ENCODE measurements around the gene CAV1.

CAV1 gene

DNA sequence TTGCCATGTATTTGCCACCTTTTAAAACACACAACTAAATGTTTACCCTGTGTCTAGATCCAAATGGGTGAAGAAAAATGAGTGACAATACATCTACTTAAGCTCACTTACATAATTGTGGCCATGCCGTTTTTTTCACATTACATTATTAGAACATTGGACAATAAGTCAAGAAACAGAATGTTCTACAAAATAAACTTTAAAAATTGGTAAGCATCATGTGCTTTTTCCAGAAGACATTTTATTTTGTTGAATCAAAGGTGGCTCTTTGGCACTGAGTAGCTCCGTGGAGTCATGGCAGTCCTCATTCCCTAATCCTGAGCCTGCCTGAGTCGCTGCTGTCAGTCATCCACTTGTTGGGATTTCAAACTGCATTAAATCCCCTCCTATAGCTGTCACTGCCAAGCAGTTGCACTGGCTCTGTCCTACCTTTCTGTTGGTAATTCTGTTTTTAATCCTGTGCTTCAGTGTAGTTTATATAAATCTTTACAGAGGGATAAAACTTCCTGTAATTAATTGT, 32.3 kb downstream of the CAV1 start:
- DNase-seq (ENCODE audit: low read depth in 2 of 2), result no peak

DNA sequence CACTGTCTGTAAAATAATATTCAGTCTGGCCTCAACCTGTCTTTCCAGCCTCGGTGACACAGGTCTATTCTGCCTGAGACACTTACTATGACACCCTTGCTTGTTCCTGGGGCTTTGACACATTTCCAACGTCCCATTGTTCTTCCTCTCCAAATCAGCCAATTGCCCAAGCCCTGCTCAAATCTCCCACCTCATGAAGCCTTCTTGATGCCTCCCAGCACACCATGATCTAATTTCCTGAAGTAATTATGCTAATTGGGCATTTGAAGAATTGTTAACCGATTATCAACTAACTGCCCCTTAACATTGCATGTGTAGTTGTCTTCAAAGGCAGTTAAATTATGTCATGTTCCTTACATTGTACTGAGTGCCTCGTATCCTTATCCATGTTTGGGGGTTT, 33.1 kb downstream of the CAV1 start:
- DNase-seq (ENCODE audit: low read depth in 2 of 2), result no peak

DNA sequence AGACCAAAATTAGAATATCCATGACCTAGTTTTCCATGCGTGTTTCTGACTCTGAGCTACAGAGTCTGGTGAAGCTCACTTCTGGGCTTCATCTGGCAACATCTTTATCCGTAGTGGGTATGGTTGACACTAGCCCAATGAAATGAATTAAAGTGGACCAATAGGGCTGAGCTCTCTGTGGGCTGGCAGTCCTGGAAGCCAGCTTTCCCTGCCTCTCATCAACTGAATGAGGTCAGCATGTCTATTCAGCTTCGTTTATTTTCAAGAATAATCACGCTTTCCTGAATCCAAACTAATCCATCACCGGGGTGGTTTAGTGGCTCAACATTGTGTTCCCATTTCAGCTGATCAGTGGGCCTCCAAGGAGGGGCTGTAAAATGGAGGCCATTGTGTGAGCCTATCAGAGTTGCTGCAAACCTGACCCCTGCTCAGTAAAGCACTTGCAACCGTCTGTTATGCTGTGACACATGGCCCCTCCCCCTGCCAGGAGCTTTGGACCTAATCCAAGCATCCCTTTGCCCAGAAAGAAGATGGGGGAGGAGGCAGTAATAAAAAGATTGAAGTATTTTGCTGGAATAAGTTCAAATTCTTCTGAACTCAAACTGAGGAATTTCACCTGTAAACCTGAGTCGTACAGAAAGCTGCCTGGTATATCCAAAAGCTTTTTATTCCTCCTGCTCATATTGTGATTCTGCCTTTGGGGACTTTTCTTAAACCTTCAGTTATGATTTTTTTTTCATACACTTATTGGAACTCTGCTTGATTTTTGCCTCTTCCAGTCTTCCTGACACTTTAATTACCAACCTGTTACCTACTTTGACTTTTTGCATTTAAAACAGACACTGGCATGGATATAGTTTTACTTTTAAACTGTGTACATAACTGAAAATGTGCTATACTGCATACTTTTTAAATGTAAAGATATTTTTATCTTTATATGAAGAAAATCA, 35.5 kb downstream of the CAV1 start:
- no peak for DNase-seq (ENCODE audit: low read depth in 2 of 2)

DNA sequence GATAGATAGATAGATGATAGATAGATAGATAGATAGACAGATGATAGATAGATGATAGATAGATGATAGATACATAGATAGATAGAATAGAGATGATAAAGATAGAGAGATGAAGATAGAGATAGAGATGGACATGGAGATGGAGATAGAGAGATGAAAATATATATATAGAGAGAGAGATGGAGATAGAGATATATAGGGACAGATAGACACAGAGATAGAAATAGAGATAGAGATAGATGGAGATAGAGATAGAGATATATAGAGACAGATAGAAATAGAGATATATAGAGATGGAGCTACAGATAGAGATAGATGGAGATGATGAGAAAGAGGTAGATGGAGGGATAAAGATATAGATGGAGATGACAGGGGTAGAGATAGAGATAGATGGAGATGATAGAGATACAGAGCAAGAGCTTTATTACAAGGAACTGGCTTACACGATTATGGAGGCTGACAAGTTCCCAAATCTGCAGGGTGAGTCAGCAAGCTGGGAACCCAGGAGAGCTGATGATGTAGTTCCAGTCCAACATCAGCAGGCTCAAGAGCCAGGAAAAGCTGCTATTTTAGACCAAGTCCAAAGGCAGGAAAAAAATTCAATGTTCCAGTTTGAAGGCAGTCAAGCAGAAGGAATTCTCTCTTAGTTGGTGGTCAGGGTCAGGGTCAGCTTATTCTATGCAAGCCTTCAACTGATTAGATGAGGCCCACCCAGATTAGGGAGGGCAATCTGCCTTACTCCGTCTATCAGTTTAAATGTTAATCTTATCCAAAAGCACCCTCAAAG, 37.1 kb downstream of the CAV1 start:
- DNase-seq (ENCODE audit: low read depth in 2 of 2), result no peak

DNA sequence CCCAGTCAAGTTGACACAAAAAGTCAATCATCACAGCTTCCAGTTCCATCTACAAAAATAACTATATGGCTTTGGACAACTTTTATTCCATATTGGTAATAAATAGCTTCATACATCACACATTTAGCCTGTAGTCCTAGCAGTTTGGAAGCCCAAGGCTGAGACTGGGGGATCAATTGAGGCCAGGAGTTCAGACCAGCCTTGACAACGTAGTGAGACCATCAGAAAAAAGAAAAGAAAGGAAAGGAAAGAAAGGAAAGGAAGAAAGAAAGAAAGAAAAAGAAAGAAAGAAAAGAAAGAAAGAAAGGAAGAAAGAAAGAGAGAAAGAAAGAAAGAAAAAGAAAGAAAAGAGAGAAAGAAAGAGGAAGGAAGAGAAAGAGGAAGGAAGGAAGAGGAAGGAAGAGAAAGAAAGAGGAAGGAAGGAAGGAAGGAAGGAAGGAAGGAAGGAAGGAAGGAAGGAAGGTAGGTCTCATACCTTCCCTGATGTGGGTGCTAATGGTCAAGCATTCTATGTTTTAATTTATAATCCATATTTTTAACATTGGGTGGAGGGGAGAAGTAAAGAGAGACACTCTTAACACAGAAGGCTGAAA, 37.8 kb downstream of the CAV1 start:
- DNase-seq (ENCODE audit: low read depth in 2 of 2), result no peak

DNA sequence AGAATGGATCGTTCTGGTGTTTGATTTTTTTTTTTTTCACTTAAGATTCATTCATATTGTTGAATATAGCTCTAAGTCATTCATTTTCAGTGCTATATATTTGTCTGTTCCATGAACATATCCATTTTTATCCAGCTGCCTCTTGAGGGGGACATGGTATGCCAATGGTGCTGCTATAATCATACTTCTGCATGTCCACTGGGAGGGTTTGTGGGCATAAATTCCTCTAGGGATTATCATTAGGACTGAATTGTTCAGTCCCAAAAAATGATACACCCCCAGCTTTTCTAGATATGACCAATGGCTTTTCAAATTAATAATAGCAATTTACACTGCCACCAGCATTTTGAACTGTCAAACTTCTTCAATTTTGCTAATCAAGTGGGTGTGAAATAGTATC, 41.1 kb downstream of the CAV1 start:
- DNase-seq (ENCODE audit: low read depth in 2 of 2), result no peak

DNA sequence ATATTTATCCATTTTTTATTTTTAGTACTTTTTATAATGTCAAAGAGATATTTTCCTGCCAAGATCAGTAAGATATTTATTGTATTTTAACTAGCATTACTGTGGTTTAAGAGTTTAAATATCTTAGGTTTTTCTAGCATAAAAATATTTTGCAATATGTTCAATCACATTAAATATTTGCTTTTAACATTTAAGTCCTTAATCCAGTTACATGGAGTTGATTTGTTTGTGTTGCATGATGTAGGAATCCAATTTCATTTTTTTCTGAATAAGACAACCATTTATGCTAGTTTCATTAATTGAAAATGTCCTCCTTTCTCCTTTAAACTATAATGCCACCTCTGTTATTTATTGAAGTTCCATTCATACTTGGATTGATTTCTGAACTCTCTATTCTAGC, 41.8 kb downstream of the CAV1 start:
- no peak for DNase-seq (ENCODE audit: low read depth in 2 of 2)

DNA sequence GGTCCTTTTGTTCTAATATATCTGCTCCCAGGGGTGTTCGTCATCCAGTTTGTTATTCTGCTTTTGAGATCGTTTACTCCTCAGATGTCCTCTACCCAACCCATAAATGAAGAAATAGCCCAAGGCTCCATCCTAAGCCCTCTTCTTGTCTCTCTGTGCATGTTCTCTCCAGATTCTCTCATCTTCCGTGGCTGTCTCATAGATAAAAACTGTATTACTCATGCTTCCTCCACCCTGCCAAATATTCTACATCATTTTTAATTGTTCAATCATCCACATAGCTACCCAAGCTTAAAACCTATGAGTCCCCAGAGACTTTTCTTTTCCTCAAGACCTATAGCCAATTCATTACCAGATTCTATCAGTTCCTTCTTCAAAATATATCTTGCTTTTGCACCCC, 44.9 kb downstream of the CAV1 start:
- DNase-seq (ENCODE audit: low read depth in 2 of 2), result no peak

DNA sequence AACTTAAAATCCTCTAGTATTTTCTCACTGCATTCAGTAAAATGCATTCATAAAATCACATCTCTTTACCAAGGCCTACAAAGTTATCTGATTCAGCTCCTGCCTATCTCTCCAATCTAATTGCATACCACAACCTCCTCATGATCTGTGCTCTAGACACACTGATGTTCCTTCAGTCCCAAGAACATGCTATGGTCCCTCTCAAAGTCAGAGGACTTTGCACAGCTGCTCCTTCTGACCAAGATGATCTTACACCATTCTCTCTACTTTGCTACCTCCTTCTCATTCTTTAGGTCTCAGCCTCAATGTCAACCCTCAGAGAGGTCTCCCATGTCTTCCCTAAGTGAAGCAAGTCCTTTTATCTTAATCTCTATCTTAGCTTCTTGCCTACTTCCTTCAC, 45.5 kb downstream of the CAV1 start:
- no peak for DNase-seq (ENCODE audit: low read depth in 2 of 2)

DNA sequence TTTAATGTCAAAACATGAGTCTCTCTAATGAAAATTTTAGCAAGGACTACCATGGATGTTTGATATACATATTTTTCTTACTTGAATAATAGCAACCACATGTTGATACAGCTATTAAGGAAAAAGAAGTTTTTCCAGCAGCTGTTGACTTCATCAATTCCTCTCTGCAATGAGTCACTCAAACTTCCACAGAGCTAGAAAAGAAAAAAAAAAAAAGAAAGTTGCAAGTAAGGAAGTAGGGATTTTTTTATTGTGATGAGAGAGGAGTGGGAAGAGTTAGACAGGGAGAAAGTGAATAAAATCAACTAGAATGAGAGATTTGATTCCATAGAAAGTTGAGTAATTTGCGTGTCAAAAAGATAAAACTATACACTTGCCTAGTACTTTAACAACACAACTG, 46.2 kb downstream of the CAV1 start:
- DNase-seq (ENCODE audit: low read depth in 2 of 2), result no peak

DNA sequence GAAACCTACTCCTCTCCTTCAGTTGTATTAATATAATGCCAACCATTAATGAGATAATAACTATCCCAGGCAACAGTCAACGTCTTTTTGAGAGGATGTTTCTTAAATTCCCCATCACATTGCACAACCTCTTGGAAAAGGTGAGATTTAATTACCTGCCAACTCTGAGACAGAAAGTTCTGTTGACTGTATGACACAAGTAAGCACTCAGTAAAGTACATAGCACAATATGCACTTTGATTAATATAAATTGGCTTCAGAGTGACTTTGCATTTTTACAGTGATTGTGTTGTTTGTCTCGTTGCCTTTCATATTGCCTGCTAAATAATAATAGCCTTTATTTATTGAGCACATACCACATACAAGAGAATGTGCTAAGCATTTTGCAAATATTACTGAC, 46.7 kb downstream of the CAV1 start:
- no peak for DNase-seq (ENCODE audit: low read depth in 2 of 2)

DNA sequence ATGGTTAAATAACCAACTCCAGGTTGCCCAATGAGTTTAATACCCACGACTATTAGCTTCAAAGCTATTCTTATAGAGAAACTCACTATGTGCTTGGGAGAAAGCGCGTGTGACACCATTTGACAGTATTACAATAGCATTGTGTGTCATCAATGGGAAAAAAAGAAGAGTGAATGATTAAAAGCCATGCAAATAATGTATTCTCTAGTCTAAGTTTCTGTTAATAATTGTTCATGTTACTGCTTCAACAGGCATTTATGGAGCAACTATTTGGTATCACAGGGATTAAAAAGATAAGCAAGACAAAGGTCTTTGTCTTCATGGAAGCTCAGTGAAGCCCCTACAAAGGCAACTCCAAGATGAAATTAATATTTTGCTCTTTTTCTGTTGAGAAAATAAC, 47.2 kb downstream of the CAV1 start:
- no peak for DNase-seq (ENCODE audit: low read depth in 2 of 2)

DNA sequence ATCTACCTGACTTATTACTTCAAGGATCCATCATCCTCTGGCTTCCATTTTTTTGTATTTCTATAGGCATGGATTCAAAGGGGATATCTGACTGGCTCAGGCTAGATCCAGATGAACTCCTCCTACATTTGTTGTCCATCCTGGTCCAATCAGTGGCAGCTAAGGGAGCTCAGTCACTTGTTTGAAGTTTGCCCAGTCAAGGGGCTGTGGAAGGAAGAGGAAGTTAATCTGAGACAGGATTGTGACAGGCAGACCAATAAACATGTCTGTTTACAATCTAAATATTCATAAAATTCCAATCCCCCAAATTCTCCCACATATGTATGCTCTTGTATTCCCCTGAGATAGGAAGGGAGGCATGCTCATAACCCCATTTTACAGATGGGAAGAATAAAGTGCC, 48.7 kb downstream of the CAV1 start:
- no peak for DNase-seq (ENCODE audit: low read depth in 2 of 2)

DNA sequence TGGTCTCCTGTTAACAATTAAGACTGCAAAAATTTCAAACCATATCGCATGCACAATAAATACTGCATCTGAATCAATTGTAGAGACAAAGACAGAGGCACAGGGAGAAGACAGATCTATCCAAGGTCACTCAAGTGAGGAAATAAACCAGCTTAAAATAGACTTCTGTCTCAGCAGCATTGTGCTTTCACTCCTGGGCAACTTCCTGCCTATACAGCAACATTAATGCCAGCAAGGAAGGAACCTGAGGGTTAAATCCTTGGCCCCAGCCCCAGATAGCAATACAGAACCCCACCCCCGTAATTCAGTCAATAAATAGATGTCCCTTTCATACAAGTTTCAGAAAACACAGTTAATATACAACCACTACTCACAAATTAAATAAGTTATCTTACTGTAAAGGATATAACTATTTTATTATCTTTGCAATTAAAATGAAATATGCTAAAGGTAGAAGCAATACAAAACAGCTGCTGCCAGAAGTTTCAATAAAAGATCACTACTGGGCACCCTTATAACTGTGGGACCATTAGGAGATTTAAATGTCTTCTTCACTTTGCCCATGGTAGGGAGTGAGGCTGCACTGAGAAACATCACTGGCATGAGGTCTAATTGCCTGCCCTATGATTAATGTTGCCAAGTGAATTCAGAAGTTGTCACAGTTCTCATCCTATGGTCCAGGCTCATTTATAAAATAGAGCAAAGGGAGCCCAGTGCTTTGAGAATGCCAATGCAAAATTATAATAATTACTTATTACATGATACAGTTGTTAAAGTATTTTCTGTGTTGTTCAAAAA, 49.4 kb downstream of the CAV1 start:
- no peak for DNase-seq (ENCODE audit: low read depth in 2 of 2)

DNA sequence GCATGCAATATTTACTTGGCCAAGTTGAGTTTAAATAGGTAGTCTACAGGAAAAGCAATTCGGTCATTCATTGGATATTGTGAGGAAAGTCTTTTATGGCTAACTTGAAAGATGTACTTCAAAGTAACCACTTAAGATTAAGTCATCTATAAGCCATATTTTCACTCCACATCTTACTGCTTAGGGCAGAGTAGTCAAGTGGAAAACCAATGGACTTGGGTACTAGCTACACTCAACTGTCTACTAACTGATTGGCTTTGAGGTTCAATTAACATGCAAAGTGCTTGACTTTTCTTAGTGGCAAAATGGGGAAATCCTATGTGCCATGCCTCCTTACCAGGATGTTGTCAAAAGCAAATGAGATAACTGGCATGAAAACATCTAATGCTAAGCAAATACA, 51.0 kb downstream of the CAV1 start:
- DNase-seq (ENCODE audit: low read depth in 2 of 2), result no peak

DNA sequence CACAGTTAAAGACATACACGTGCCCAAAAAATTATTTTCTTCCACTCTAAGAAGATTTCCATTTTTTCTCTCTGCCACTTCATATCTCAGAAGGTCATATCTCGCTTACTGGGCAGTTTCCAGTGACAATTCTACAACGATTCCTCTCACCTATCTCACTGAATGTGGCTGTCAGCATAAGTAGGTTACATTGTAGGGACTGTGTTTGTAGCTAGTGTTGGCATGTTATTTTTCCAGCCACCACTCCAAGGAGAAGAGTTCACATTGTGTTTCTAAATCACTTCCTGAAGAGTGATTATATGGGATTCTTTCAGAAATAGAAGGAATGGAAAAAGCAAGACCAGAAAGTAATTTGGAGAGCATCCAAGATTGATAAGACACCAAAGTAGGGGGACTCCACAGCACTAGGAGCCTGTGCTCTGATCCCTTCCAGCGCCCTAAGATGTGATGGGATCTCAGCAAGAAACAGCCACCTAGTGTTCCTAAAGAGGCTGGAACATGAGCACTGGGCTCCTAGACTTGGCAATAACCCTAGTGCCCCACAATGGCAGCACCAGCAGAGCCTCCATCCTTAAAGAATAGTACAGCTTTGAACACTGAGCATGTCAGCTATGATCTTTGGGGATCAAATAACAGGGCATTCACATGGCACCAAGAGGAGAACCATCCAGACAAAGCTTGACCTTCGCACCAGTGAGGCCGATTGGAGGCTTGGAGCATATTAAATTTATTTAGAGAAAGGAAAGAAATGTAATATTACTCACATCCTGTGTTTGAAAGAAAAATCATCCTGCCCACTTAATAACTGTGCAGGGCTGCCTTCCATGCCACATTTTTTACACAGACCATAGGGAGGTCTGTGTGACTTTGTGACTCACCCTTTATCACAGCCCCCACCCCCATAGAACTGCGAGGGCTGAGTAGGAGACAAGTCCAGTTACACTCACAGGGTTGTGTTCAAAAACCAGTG, 51.8 kb downstream of the CAV1 start:
- no peak for DNase-seq (ENCODE audit: low read depth in 2 of 2)

DNA sequence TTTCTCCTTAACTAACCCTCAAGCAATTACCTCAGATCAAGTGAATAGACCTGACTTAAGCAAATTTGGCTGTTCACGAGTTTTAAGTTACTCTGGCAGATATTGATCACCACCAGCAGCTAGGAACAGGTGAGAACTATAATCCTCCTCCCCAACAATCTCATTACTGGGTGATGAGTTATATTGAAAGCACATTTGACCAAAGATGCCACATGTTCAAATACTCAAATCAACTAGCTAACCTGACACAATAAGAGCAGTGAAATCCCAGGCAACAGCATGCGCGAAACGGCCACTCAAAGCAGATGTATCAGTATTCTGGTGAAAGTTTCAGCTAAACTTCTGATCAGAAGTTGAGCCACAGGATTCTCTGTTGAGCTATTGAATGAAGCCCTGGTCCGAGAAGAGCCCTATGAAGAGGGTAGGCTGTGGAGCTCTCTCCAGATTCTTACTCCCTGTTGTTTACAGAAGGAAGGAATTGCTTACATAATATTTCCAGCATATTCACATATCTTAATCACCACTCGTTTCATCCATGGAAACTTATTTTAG, 52.6 kb downstream of the CAV1 start:
- DNase-seq (ENCODE audit: low read depth in 2 of 2), result no peak

DNA sequence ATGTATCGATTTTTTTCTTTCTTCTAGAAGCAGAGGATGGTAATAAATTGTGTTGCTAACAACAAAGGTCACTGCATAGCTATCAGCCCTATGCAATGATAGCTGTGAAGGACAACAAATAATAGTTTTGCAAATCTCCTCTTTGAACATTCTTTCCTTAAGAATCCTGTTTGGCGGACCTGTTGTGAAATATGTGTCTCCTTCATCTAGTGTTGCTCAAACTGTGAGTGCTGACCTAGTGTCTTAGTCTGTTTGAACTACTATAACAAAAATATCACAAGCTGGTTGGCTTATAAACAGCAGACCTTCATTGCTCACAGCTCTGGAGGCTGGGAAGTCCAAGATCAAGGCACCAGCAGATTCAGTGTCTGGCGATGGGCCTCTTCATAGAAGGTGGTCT, 53.7 kb downstream of the CAV1 start:
- no peak for DNase-seq (ENCODE audit: low read depth in 2 of 2)

DNA sequence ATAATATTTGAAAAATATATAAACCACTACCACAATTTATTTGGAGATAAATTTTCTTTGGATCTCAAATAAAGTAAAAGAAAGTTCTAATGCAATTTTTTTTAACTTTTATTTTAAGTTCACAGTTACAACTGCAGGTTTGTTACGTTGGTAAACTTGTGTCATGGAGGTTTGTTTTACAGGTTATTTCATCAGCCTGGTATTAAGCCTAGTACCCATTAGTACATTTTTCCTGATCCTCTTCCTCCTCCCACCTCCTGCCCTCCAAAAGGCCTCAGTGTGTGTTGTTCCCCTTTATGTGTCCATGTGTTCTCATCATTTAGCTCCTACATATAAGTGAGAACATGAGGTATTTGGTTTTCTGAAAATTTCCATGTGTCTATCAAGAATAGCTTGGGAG, 54.5 kb downstream of the CAV1 start:
- no peak for DNase-seq (ENCODE audit: low read depth in 2 of 2)

DNA sequence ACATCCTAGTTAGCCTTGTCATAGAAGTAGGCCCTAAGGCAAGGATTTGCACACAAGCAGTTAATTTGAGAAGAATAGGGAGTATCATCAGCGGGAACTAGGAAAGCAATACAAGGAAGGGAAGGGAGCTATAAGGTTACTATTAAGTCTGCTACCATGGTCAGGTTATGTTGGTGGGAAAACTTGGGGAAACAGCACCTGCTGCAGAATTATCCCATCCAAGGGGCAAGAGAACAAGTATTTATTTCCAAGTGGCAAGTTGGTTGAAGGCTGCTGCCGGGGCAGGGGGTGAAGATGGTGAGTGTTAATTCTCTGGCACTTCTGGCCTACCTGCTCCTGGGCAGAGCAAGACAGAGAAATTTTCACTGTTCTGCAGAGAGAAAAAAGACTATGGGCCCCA, 55.0 kb downstream of the CAV1 start:
- no peak for DNase-seq (ENCODE audit: low read depth in 2 of 2)
